GM12892 (cell line): Measurements from ENCODE around the gene CARF. TPM values are rescaled to one million over a fixed set of nuclear protein-coding genes. Genes with fewer than 3 reads are reported as not detected.
"Not testable (repeated sequence)": the region's sequence is repeated elsewhere in the genome, so short reads cannot be mapped to it uniquely, and the experiment has no call there.

Experiments used
- DNase-seq: peaks from one replicate; pipeline ENCODE4 v3.0.0; 2011; ENCODE audit not compliant: insufficient read length
- FAIRE-seq: peaks from 2 replicates; lab custom pipeline; 2011; peaks lifted over from hg19 to GRCh38; lab: Jason Lieb, UNC
- POLR2A ChIP-seq: IDR thresholded peaks from 2 replicates; pipeline ENCODE4 v1.6.1; 2011; ENCODE audit warnings: low read depth, low read length, control low read depth
- POLR2AphosphoS5 ChIP-seq: IDR thresholded peaks from 2 replicates; pipeline ENCODE4 v1.6.1; 2011; ENCODE audit warnings: low read depth, low read length, control low read depth
- TAF1 ChIP-seq: IDR thresholded peaks from 2 replicates; pipeline ENCODE4 v1.6.1; 2011; ENCODE audit warnings: low read depth, mild to moderate bottlenecking, control low read depth, low read length, borderline replicate concordance
- polyA plus RNA-seq: library from polyadenylated mRNA; unstranded; fragments of >200 nt; gene quantifications from one replicate; pipeline ENCODE4 v1.2.1, GENCODE V29; 2012; ENCODE audit warnings: missing spikeins, inconsistent platforms; ENCODE audit not compliant: missing spikeins

Gene CARF
- polyA plus RNA-seq, result 6.5 TPM

- peak; percentile 95 for FAIRE-seq
- TF ChIP-seq POLR2A, result peak; percentile 80
- TF ChIP-seq POLR2AphosphoS5, result peak; percentile 89
- TF ChIP-seq TAF1, result peak; percentile 64
Observed at GRCh38 chr2:202911512-202912341, at the start of gene CARF, which contains the start of gene WDR12. Gene CARF, plus strand, starts transcription at chr2:202912275. Its CDS starts 29,628 bp downstream, at chr2:202941903. Gene WDR12, minus strand, starts transcription at chr2:202911673. Its CDS starts 197 bp downstream, at chr2:202911476.

GRCh38 chr2:202870431-202871299, 41.4 kb upstream of the CARF start:
- TF ChIP-seq TAF1, result no peak
- TF ChIP-seq POLR2AphosphoS5, result no peak
- no peak for TF ChIP-seq POLR2A
- DNase-seq, result peak; percentile 39
- FAIRE-seq, result peak; percentile 92

More at GRCh38 chr2:202911512-202912341, at the start of gene CARF, which contains the start of gene WDR12:
- DNase-seq, result peak; percentile 66

- DNase-seq (peak; percentile 45), FAIRE-seq (no peak)
- no peak for TF ChIP-seq TAF1
- no peak for TF ChIP-seq POLR2AphosphoS5
- TF ChIP-seq POLR2A, result peak; percentile 39; the same call in 1 of the 2 replicates
Observed at GRCh38 chr2:202871300-202872141, 40.6 kb upstream of the CARF start, which contains the start of gene ICA1L. Gene ICA1L, minus strand, starts transcription at chr2:202871766. Its CDS starts 42,757 bp downstream, at chr2:202829009.

- TF ChIP-seq TAF1 (no peak), POLR2A (no peak), POLR2AphosphoS5 (no peak)
- DNase-seq, result no peak
- FAIRE-seq, result no peak
Observed at GRCh38 chr2:202877699-202878098, 34.4 kb upstream of the CARF start.

GRCh38 chr2:202881570-202881969, 30.5 kb upstream of the CARF start:
- TF ChIP-seq POLR2A, result no peak
- no peak for TF ChIP-seq TAF1
- no peak for TF ChIP-seq POLR2AphosphoS5
- no peak for DNase-seq
- FAIRE-seq, result no peak

GRCh38 chr2:202883987-202884675, 27.9 kb upstream of the CARF start:
- FAIRE-seq (no peak), DNase-seq (no peak)
- TF ChIP-seq TAF1 (no peak), POLR2AphosphoS5 (no peak), POLR2A (no peak)

GRCh38 chr2:202885190-202885589, 26.9 kb upstream of the CARF start:
- TF ChIP-seq POLR2AphosphoS5 (no peak), POLR2A (no peak), TAF1 (no peak)
- FAIRE-seq (no peak), DNase-seq (no peak)

- DNase-seq, FAIRE-seq: not testable (repeated sequence)
Observed at GRCh38 chr2:202905507-202905906, 6.6 kb upstream of the CARF start.

- TF ChIP-seq TAF1 (no peak), POLR2A (no peak), POLR2AphosphoS5 (no peak)
- FAIRE-seq (no peak), DNase-seq (no peak)
Observed at GRCh38 chr2:202908186-202908585, 3.9 kb upstream of the CARF start.

GRCh38 chr2:202909394-202910192, 2.5 kb upstream of the CARF start:
- DNase-seq (no peak), FAIRE-seq (no peak)

GRCh38 chr2:202910250-202910649, 1.8 kb upstream of the CARF start:
- not testable (repeated sequence) for DNase-seq, FAIRE-seq

More at GRCh38 chr2:202909394-202910192, 2.5 kb upstream of the CARF start:
- TF ChIP-seq POLR2AphosphoS5 (no peak), POLR2A (no peak), TAF1 (no peak)
